ENCODE results near the gene MUC5AC.

GRCh38 chr11:1240771-1241170 lies 83.0 kb downstream of the MUC5AC start:
- TF ChIP-seq, protein P1, sequence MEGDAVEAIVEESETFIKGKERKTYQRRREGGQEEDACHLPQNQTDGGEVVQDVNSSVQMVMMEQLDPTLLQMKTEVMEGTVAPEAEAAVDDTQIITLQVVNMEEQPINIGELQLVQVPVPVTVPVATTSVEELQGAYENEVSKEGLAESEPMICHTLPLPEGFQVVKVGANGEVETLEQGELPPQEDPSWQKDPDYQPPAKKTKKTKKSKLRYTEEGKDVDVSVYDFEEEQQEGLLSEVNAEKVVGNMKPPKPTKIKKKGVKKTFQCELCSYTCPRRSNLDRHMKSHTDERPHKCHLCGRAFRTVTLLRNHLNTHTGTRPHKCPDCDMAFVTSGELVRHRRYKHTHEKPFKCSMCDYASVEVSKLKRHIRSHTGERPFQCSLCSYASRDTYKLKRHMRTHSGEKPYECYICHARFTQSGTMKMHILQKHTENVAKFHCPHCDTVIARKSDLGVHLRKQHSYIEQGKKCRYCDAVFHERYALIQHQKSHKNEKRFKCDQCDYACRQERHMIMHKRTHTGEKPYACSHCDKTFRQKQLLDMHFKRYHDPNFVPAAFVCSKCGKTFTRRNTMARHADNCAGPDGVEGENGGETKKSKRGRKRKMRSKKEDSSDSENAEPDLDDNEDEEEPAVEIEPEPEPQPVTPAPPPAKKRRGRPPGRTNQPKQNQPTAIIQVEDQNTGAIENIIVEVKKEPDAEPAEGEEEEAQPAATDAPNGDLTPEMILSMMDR (IDR thresholded peaks at IDR 0.05 in 8 of 11, conservative IDR thresholded peaks at IDR 0.05 in 3 of 11), result no peak
- TF ChIP-seq POLR2A (IDR thresholded peaks at IDR 0.05), result no peak
